ENCODE measurements around the gene NBEAL1.
A peak's percentile ranks its signal among the peaks of the same experiment; 100 is the strongest.
"Not testable (repeated sequence)": the region's sequence is repeated elsewhere in the genome, so short reads cannot be mapped to it uniquely, and the experiment has no call there.

The NBEAL1 gene

GRCh38 chr2:203195331-203196036 lies 180.8 kb downstream of the NBEAL1 start:
- DNase-seq (ENCODE audit: extremely low spot score, insufficient read length, low read depth) (no peak), FAIRE-seq (no peak)

GRCh38 chr2:203200866-203201265 lies 186.2 kb downstream of the NBEAL1 start:
- DNase-seq (ENCODE audit: extremely low spot score, insufficient read length, low read depth) (no peak), FAIRE-seq (no peak)

GRCh38 chr2:203201426-203201825 lies 186.8 kb downstream of the NBEAL1 start:
- DNase-seq (ENCODE audit: extremely low spot score, insufficient read length, low read depth) = no peak
- FAIRE-seq = no peak

- FAIRE-seq (no peak), DNase-seq (ENCODE audit: extremely low spot score, insufficient read length, low read depth) (no peak)
Measured at GRCh38 chr2:203209538-203209937, 194.9 kb downstream of the NBEAL1 start.

- FAIRE-seq = peak; percentile 87
Measured at GRCh38 chr2:203225423-203226039, 210.9 kb downstream of the NBEAL1 start.

GRCh38 chr2:203229674-203230073 lies 215.0 kb downstream of the NBEAL1 start:
- not testable (repeated sequence) for FAIRE-seq; DNase-seq (ENCODE audit: extremely low spot score, insufficient read length, low read depth)

More at GRCh38 chr2:203225423-203226039, 210.9 kb downstream of the NBEAL1 start:
- DNase-seq (ENCODE audit: extremely low spot score, insufficient read length, low read depth) = no peak

GRCh38 chr2:203237346-203238238 lies 222.9 kb downstream of the NBEAL1 start:
- FAIRE-seq = no peak
- no peak for DNase-seq (ENCODE audit: extremely low spot score, insufficient read length, low read depth)

GRCh38 chr2:203238292-203238703 lies 223.6 kb downstream of the NBEAL1 start:
- FAIRE-seq = no peak
- DNase-seq (ENCODE audit: extremely low spot score, insufficient read length, low read depth) = no peak

GRCh38 chr2:203238704-203239526 lies 224.2 kb downstream of the NBEAL1 start, which contains the start of gene CYP20A1:
TSS of gene CYP20A1 (plus strand) at chr2:203239018. CDS start at chr2:203239063, 45 bp downstream.
- peak; percentile 91 for DNase-seq (ENCODE audit: extremely low spot score, insufficient read length, low read depth)
- FAIRE-seq = peak; percentile 95

GRCh38 chr2:203240491-203240890 lies 225.8 kb downstream of the NBEAL1 start:
- DNase-seq (ENCODE audit: extremely low spot score, insufficient read length, low read depth) (no peak), FAIRE-seq (no peak)

- FAIRE-seq (no peak), DNase-seq (ENCODE audit: extremely low spot score, insufficient read length, low read depth) (no peak)
Measured at GRCh38 chr2:203242518-203242917, 227.8 kb downstream of the NBEAL1 start.

- FAIRE-seq = no peak
Measured at GRCh38 chr2:203246646-203247045, 232.0 kb downstream of the NBEAL1 start.

GRCh38 chr2:203252818-203253217 lies 238.1 kb downstream of the NBEAL1 start:
- FAIRE-seq (no peak), DNase-seq (ENCODE audit: extremely low spot score, insufficient read length, low read depth) (no peak)

More at GRCh38 chr2:203246646-203247045, 232.0 kb downstream of the NBEAL1 start:
- DNase-seq (ENCODE audit: extremely low spot score, insufficient read length, low read depth) = no peak

GRCh38 chr2:203253422-203254095 lies 238.9 kb downstream of the NBEAL1 start:
- FAIRE-seq; DNase-seq (ENCODE audit: extremely low spot score, insufficient read length, low read depth): not testable (repeated sequence)

GRCh38 chr2:203261326-203262159 lies 246.9 kb downstream of the NBEAL1 start:
- DNase-seq (ENCODE audit: extremely low spot score, insufficient read length, low read depth) (no peak), FAIRE-seq (no peak)
